Testis (tissue), 3 donors: Measurements from ENCODE around the gene ICE2. TPM values are rescaled to one million over a fixed set of nuclear protein-coding genes. Genes with fewer than 3 reads are reported as not detected.

Experiments used
- DNase-seq: peaks from one replicate; pipeline ENCODE4 v3.0.0-alpha.2; 2019
- H3K27ac ChIP-seq, 2 donors: fragments of 200-600 bp; sonication (generic); one replicate each; pipeline ENCODE4 v1.5.1; 2019
- H3K27me3 ChIP-seq: fragments of 200-600 bp; sonication (generic); one replicate; pipeline ENCODE4 v1.5.1; 2019
- H3K36me3 ChIP-seq: fragments of 200-600 bp; sonication (generic); one replicate; pipeline ENCODE4 v1.5.1; 2017; ENCODE audit warnings: low read depth; ENCODE audit errors: missing control alignments
- H3K4me1 ChIP-seq: fragments of 200-600 bp; sonication (generic); one replicate; pipeline ENCODE4 v1.5.1; 2019
- H3K4me3 ChIP-seq, 2 donors: fragments of 200-600 bp; sonication (generic); one replicate each; pipeline ENCODE4 v1.5.1; 2017 to 2019
- H3K9me3 ChIP-seq: fragments of 200-600 bp; sonication (generic); one replicate; pipeline ENCODE4 v1.5.1; 2017
- CTCF ChIP-seq, 3 experiments: fragments of 450-650 bp in 2 of 3; fragments of 200-600 bp in 1 of 3; sonication (generic) in 1 of 3; IDR thresholded peaks; one replicate each; pipeline ENCODE4 v1.5.1; 2016 to 2019; ENCODE audit warnings: antibody characterized with exemption in 3 of 3, mild to moderate bottlenecking in 2 of 3, moderate library complexity in 1 of 3
- POLR2A ChIP-seq: fragments of 450-650 bp; IDR thresholded peaks from one replicate; pipeline ENCODE4 v1.6.1; 2017; ENCODE audit warnings: antibody characterized with exemption, mild to moderate bottlenecking, moderate library complexity
- WGBS, 2 donors: methylation state at CpG; one replicate each; pipeline ENCODE4 v1.1.5; 2018; 5-methylcytosine and 5-hydroxymethylcytosine counted together
- intact Hi-C: fragments of 100-400 bp; cut with DNase I; formaldehyde crosslinking; loops from one replicate; pipeline ENCODE4 v1.15.1; 2023; ENCODE audit warnings: low total_unique reads
- polyA plus RNA-seq: library from polyadenylated mRNA; stranded (reverse); fragments of 350-450 nt; fragmentation: Illumina TruSeq; extraction: RNeasy Lipid Tissue Mini Kit (QIAGEN cat#74804); gene quantifications from one replicate; pipeline ENCODE4 v1.2.3, GENCODE V29; 2014; ENCODE audit warnings: low read depth, low replicate concordance; ENCODE audit not compliant: insufficient read depth
- total RNA-seq, 2 donors: library from RNA; depleted of rRNA; stranded (reverse); fragments of >200 nt; gene quantifications; one replicate each; pipeline ENCODE4 v1.2.3, GENCODE V29; 2016

ICE2 gene
- total and polyA plus RNA-seq, 3 donors from 2014 or later: 24.3 to 48.3 (median 44.6) TPM

GRCh38 chr15:60525341-60526039 is 46.5 kb upstream of the ICE2 start:
- no peak for DNase-seq
- Histone ChIP-seq H3K4me3 (no peak overlapping the region), H3K9me3 (no peaks in the 10 kb centered on the region), H3K36me3 (no peaks in the 10 kb centered on the region), H3K27me3 (no peaks in the 10 kb centered on the region), H3K27ac (no peak overlapping the region), H3K4me1 (peaks cover 35% of the 10 kb centered on the region)
- intact Hi-C loops: no loop called here
- WGBS, 2 donors: 56 to 57% methylated on average over 4 of the region's 4 CpGs
- TF ChIP-seq CTCF (IDR thresholded peaks at IDR 0.05): no peak
- TF ChIP-seq POLR2A: no peak

- TF ChIP-seq POLR2A (no peak), CTCF (IDR thresholded peaks at IDR 0.05) (no peak)
- intact Hi-C loops: no loop called here
- peaks cover 22% of the 10 kb centered on the region for H3K4me1 ChIP-seq
- H3K27me3 ChIP-seq: no peaks in the 10 kb centered on the region
- H3K4me3 ChIP-seq: no peak overlapping the region
- H3K27ac ChIP-seq: no peak overlapping the region
- H3K36me3 ChIP-seq: no peaks in the 10 kb centered on the region
- DNase-seq: no peak
- 48 to 75% methylated on average over 2 of the region's 2 CpGs for WGBS, 2 donors
- no peaks in the 10 kb centered on the region for H3K9me3 ChIP-seq
These were observed 44.1 kb upstream of the ICE2 start for GRCh38 chr15:60523056-60523455.

- peak; percentile 84 for DNase-seq
- 74% methylated on average over 8 of the region's 8 CpGs for WGBS, 2 donors
- no peak for TF ChIP-seq POLR2A
- peak; percentile 81 to 91 (median 81) for TF ChIP-seq CTCF (IDR thresholded peaks at IDR 0.05)
These were observed 42.0 kb upstream of the ICE2 start for GRCh38 chr15:60520825-60521368.

GRCh38 chr15:60520013-60520824 is 41.3 kb upstream of the ICE2 start:
- intact Hi-C loops: no loop called here
- Histone ChIP-seq H3K4me1 (peaks cover 7% of the 10 kb centered on the region), H3K36me3 (no peaks in the 10 kb centered on the region), H3K27me3 (no peaks in the 10 kb centered on the region), H3K4me3 (no peak overlapping the region), H3K27ac (no peak overlapping the region), H3K9me3 (no peaks in the 10 kb centered on the region)
- 73 to 83% methylated on average over 6 of the region's 6 CpGs for WGBS, 2 donors
- no peak for DNase-seq
- no peak for TF ChIP-seq POLR2A
- TF ChIP-seq CTCF (IDR thresholded peaks at IDR 0.05): no peak

More at GRCh38 chr15:60520825-60521368, 42.0 kb upstream of the ICE2 start:
- Histone ChIP-seq H3K9me3 (no peaks in the 10 kb centered on the region), H3K4me1 (peaks cover 14% of the 10 kb centered on the region), H3K27ac (no peak overlapping the region), H3K4me3 (no peak overlapping the region), H3K36me3 (no peaks in the 10 kb centered on the region), H3K27me3 (no peaks in the 10 kb centered on the region)
- intact Hi-C loops: no loop called here
